A673 (cell line): ENCODE measurements around the gene TNFAIP8L3.

Experiments used
- CTCF ChIP-seq: fragments of 300-800, 200-600 bp; sonication (generic); conservative IDR thresholded peaks from 2 replicates; pipeline ENCODE4 v1.5.1; 2017; ENCODE audit warnings: low read depth, mild to moderate bottlenecking, antibody characterized with exemption, low read length, moderate library complexity, mixed read lengths
- EZH2 ChIP-seq: fragments of 200-600 bp; sonication (generic); IDR thresholded peaks from 2 replicates; pipeline ENCODE4 v1.6.1; 2017; ENCODE audit warnings: borderline replicate concordance, low read depth, mild to moderate bottlenecking, mixed read lengths, antibody characterized with exemption, low read length; ENCODE audit not compliant: poor library complexity, severe bottlenecking

- TF ChIP-seq CTCF (peak; percentile 94), EZH2 (no peak)
Observed at GRCh38 chr15:51132384-51133139, 37.9 kb upstream of the TNFAIP8L3 start.
